Measurements from ENCODE around the gene ORAI1. TPM values are rescaled to one million over a fixed set of nuclear protein-coding genes. Genes with fewer than 3 reads are reported as not detected.
A peak's percentile ranks its signal among the peaks of the same experiment; 100 is the strongest.
"Not testable (repeated sequence)": the region's sequence is repeated elsewhere in the genome, so short reads cannot be mapped to it uniquely, and the experiment has no call there.

Gene ORAI1
- polyA plus RNA-seq, 1 of the 3 experiments (the other 2 are of a cell fraction), result 16.6 TPM

DNA sequence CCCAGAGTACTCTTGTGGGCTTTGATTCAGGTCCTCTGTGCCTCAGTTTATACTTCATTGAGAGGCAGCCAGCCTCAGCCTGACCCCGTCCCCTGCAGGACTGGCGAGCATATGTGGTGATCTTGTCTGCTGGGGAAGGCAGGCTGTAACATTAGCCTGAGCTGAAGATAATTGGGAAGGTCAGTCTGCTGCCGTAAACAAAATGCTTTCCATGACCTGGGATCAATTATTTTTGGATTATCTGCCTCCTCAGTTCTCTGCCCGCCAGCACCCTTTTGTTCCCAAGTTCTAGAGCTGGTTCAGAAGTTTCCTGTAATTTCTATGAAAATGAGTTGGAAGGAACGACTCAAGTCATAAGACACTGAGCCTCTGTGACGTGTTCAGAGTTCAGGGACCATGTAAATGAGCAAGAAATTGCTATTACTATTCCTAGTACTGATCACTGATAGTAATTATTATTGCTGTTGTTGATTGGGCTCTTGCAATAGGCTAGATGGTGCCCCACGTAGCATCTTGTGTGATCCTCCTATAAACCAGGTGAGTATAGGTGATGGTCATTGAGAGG, 4.5 kb downstream of the ORAI1 start:
- ChIA-PET CTCF (interaction anchor here (1.4 kb wide), 3 partner anchors 11 to 78 kb away, joined by 3 to 4 read pairs (median 4); no protein-coding TSS in a partner anchor), POLR2A (no interaction called here)
- Histone ChIP-seq H3K79me2 (ENCODE audit: insufficient read depth) (peaks cover 61% of the 10 kb centered on the region), H3K27me3 (ENCODE audit: insufficient read depth) (no peaks in the 10 kb centered on the region), H3K4me1 (ENCODE audit: control insufficient read depth in 1 of 2, insufficient read depth in 2 of 2, low read depth in 1 of 2, low read length in 1 of 2) (peaks cover 23 to 24% of the 10 kb centered on the region in 2 experiments; a peak in 3 of 4 replicates), H3K36me3 (replicated peaks in 1 of 2; ENCODE audit: control insufficient read depth in 1 of 2, insufficient read depth in 2 of 2, low read length in 1 of 2) (no peaks in the 10 kb centered on the region), H3F3A (replicated peaks; ENCODE audit: insufficient read depth) (peaks cover 5% of the 10 kb centered on the region), H3K9ac (no peak overlapping the region), H4K20me1 (ENCODE audit: insufficient read depth) (no peaks in the 10 kb centered on the region), H3K4me2 (no peak overlapping the region), H3K27ac (ENCODE audit: low read depth in 2 of 2, low read length in 1 of 2) (no peak overlapping the region; a peak in 1 of 4 replicates), H3K9me3 (no peaks in the 10 kb centered on the region), H3K9me2 (no peaks in the 10 kb centered on the region), H3K4me3 (ENCODE audit: low read depth in 2 of 2, low read length in 1 of 2) (no peak overlapping the region), H2AFZ (ENCODE audit: low read depth) (no peak overlapping the region)
- DNase-seq, result peak; percentile 7
- TF ChIP-seq EZH2phosphoT487 (IDR thresholded peaks at IDR 0.05; ENCODE audit: borderline replicate concordance, low read depth) (no peak), FOSL2 (IDR thresholded peaks at IDR 0.05; ENCODE audit: borderline replicate concordance, low read depth) (no peak), RXRA (IDR thresholded peaks at IDR 0.05; ENCODE audit: borderline replicate concordance, low read depth) (no peak), USF2 (IDR thresholded peaks at IDR 0.05; ENCODE audit: borderline replicate concordance, low read depth, low read length) (no peak), CHD2 (IDR thresholded peaks at IDR 0.05; ENCODE audit: low read length, partially characterized antibody) (no peak)
- WGBS (ENCODE audit: low lambda C conversion rate), result 90% methylated on average over 7 of the region's 7 CpGs

- peaks cover 2% of the 10 kb centered on the region for H3F3A ChIP-seq (replicated peaks; ENCODE audit: insufficient read depth)
- peaks cover 65% of the 10 kb centered on the region for H3K79me2 ChIP-seq (ENCODE audit: insufficient read depth)
- no peak overlapping the region for H2AFZ ChIP-seq (ENCODE audit: low read depth)
- no peak for TF ChIP-seq JUND (IDR thresholded peaks at IDR 0.05)
- TF ChIP-seq FOXJ3 (CRISPR knock-in tag; IDR thresholded peaks at IDR 0.05), result no peak
- TF ChIP-seq RCOR1 (IDR thresholded peaks at IDR 0.05; ENCODE audit: low read length), result no peak
- TF ChIP-seq SIN3A (IDR thresholded peaks at IDR 0.05; ENCODE audit: borderline replicate concordance, low read depth, low read length), result no peak
- no peak for TF ChIP-seq EP300 (IDR thresholded peaks at IDR 0.05; ENCODE audit: borderline replicate concordance in 1 of 2, low read depth in 1 of 2, low read length in 1 of 2)
- TF ChIP-seq, protein P1, sequence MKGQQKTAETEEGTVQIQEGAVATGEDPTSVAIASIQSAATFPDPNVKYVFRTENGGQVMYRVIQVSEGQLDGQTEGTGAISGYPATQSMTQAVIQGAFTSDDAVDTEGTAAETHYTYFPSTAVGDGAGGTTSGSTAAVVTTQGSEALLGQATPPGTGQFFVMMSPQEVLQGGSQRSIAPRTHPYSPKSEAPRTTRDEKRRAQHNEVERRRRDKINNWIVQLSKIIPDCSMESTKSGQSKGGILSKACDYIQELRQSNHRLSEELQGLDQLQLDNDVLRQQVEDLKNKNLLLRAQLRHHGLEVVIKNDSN (IDR thresholded peaks at IDR 0.05; ENCODE audit: borderline replicate concordance, low read depth), result no peak
- TF ChIP-seq CHD2 (IDR thresholded peaks at IDR 0.05; ENCODE audit: low read length, partially characterized antibody), result no peak
- no peak for TF ChIP-seq YY1 (IDR thresholded peaks at IDR 0.05; ENCODE audit: low read depth)
- no peak for TF ChIP-seq GATA2 (CRISPR knock-in tag; IDR thresholded peaks at IDR 0.05)
- no peak for TF ChIP-seq ELF1 (IDR thresholded peaks at IDR 0.05)
- TF ChIP-seq SMC3 (IDR thresholded peaks at IDR 0.05; ENCODE audit: low read depth, low read length), result no peak
- no peak for TF ChIP-seq TCF12 (IDR thresholded peaks at IDR 0.05)
- no peak for TF ChIP-seq IRF3 (IDR thresholded peaks at IDR 0.05; ENCODE audit: low read depth, low read length)
- TF ChIP-seq RXRA (IDR thresholded peaks at IDR 0.05; ENCODE audit: borderline replicate concordance, low read depth), result no peak
- no peak for TF ChIP-seq TAF1 (IDR thresholded peaks at IDR 0.05; ENCODE audit: borderline replicate concordance, low read depth, low read length)
- H3K4me3 ChIP-seq (ENCODE audit: low read depth in 2 of 2, low read length in 1 of 2), result no peak overlapping the region
- no peak for DNase-seq
- H3K9ac ChIP-seq, result no peak overlapping the region
- H3K9me3 ChIP-seq, result no peaks in the 10 kb centered on the region
- ChIA-PET CTCF (interaction anchor here (0.6 to 1.9 kb wide), 7 partner anchors 7 to 180 kb away, joined by 3 to 13 read pairs (median 4); partner anchors contain the start of gene MORN3), POLR2A (no interaction called here)
- no peaks in the 10 kb centered on the region for H3K9me2 ChIP-seq
- no peaks in the 10 kb centered on the region for H3K36me3 ChIP-seq (replicated peaks in 1 of 2; ENCODE audit: control insufficient read depth in 1 of 2, insufficient read depth in 2 of 2, low read length in 1 of 2)
- no peaks in the 10 kb centered on the region for H3K27me3 ChIP-seq (ENCODE audit: insufficient read depth)
- H4K20me1 ChIP-seq (ENCODE audit: insufficient read depth), result no peaks in the 10 kb centered on the region
- H3K4me1 ChIP-seq (ENCODE audit: control insufficient read depth in 1 of 2, insufficient read depth in 2 of 2, low read depth in 1 of 2, low read length in 1 of 2), result peaks cover 23 to 24% of the 10 kb centered on the region in 2 experiments; a peak in 3 of 4 replicates
- no peak overlapping the region for H3K4me2 ChIP-seq
- no peak overlapping the region; a peak in 1 of 4 replicates for H3K27ac ChIP-seq (ENCODE audit: low read depth in 2 of 2, low read length in 1 of 2)
- WGBS (ENCODE audit: low lambda C conversion rate), result 90% methylated on average over 11 of the region's 11 CpGs
Measured at GRCh38 chr12:121632069-121632970, 6.0 kb downstream of the ORAI1 start.

DNA sequence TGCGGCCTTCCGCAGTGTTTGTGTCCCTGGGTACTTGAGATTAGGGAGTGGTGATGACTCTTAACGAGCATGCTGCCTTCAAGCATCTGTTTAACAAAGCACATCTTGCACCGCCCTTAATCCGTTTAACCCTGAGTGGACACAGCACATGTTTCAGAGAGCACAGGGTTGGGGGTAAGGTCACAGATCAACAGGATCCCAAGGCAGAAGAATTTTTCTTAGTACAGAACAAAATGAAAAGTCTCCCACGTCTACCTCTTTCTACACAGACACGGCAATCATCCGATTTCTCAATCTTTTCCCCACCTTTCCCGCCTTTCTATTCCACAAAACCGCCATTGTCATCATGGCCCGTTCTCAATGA, 7.5 kb downstream of the ORAI1 start:
- H3K4me3 ChIP-seq (ENCODE audit: low read depth in 2 of 2, low read length in 1 of 2); H3F3A ChIP-seq (replicated peaks; ENCODE audit: insufficient read depth); POLR2A ChIA-PET; H3K27me3 ChIP-seq (ENCODE audit: insufficient read depth); H3K9me3 ChIP-seq; H4K20me1 ChIP-seq (ENCODE audit: insufficient read depth); H3K4me2 ChIP-seq; H3K9ac ChIP-seq; DNase-seq; H2AFZ ChIP-seq (ENCODE audit: low read depth); H3K9me2 ChIP-seq; H3K36me3 ChIP-seq (replicated peaks in 1 of 2; ENCODE audit: control insufficient read depth in 1 of 2, insufficient read depth in 2 of 2, low read length in 1 of 2); H3K27ac ChIP-seq (ENCODE audit: low read depth in 2 of 2, low read length in 1 of 2): not testable (repeated sequence)
- 97% methylated on average over 6 of the region's 11 CpGs for WGBS (ENCODE audit: low lambda C conversion rate)
- CTCF ChIA-PET, result interaction anchor here (1.2 to 1.9 kb wide), 3 partner anchors 9 to 178 kb away, joined by 3 to 13 read pairs (median 6); no protein-coding TSS in a partner anchor
- Histone ChIP-seq H3K79me2 (ENCODE audit: insufficient read depth) (peaks cover 50% of the 10 kb centered on the region), H3K4me1 (ENCODE audit: control insufficient read depth in 1 of 2, insufficient read depth in 2 of 2, low read depth in 1 of 2, low read length in 1 of 2) (peaks cover 12 to 23% of the 10 kb centered on the region in 2 experiments; a peak in 2 of 4 replicates)
